SJCRH30 (cell line): ENCODE data around the gene SULF2. TPM values are rescaled to one million over a fixed set of nuclear protein-coding genes. Genes with fewer than 3 reads are reported as not detected.
A peak's percentile ranks its signal among the peaks of the same experiment; 100 is the strongest.

Experiments
- DNase-seq, 2 experiments: peaks; one replicate each; pipeline ENCODE4 v3.0.0-alpha.2; 2015 to 2020
- H3K27ac ChIP-seq: fragments of 250-450 bp; sonication (Bioruptor Pico); 2 replicates; pipeline ENCODE4 v1.5.1; 2020; ENCODE audit warnings: mild to moderate bottlenecking, moderate library complexity
- H3K27me3 ChIP-seq: fragments of 250-450 bp; sonication (Bioruptor Pico); 2 replicates; pipeline ENCODE4 v1.5.1; 2020; ENCODE audit warnings: mild to moderate bottlenecking, moderate library complexity
- H3K36me3 ChIP-seq: fragments of 250-450 bp; sonication (Bioruptor Pico); 2 replicates; pipeline ENCODE4 v1.5.1; 2020; ENCODE audit warnings: mild to moderate bottlenecking, moderate library complexity
- H3K4me1 ChIP-seq: fragments of 250-450 bp; sonication (Bioruptor Pico); 2 replicates; pipeline ENCODE4 v1.5.1; 2020; ENCODE audit warnings: mild to moderate bottlenecking, moderate library complexity
- H3K4me3 ChIP-seq: fragments of 250-450 bp; sonication (Bioruptor Pico); 2 replicates; pipeline ENCODE4 v1.5.1; 2020; ENCODE audit warnings: mild to moderate bottlenecking, moderate library complexity
- H3K9me3 ChIP-seq: fragments of 250-450 bp; sonication (Bioruptor Pico); replicated peaks from 2 replicates; pipeline ENCODE4 v1.5.1; 2020; ENCODE audit warnings: mild to moderate bottlenecking, moderate library complexity
- total RNA-seq: library from RNA; depleted of rRNA; stranded (reverse); fragments of >200 nt; shearing (Covaris generic); gene quantifications from 2 replicates; pipeline ENCODE4 v1.2.3, GENCODE V29; 2014

The SULF2 gene
- total RNA-seq, 1 experiment from 2014 or later: 122 TPM

DNA sequence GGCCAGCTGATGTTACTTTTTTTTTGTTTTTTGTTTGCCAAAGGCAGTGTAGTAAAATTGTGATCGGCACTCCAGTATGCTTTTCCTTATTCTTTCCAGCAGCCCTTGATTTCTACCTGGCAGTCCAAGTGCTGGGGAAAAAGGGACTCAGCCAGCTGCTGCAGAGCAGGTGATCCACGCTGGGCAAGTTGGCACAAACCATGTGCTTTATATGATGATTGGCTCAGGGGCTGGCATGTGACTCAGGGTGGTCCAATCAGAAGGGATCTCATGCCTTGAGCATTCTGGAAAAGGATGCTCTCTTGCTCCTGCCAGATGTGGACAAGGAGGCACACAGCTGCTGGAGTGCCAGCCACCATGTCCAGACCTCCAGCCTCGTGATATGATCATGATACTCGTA is 54.5 kb downstream of the SULF2 start:
- H3K9me3 ChIP-seq: no peaks in the 10 kb centered on the region
- peaks cover 13% of the 10 kb centered on the region for H3K4me1 ChIP-seq
- no peak overlapping the region for H3K4me3 ChIP-seq
- H3K27me3 ChIP-seq: no peaks in the 10 kb centered on the region
- no peak overlapping the region for H3K27ac ChIP-seq
- DNase-seq: no peak
- H3K36me3 ChIP-seq: peaks cover 39% of the 10 kb centered on the region

DNA sequence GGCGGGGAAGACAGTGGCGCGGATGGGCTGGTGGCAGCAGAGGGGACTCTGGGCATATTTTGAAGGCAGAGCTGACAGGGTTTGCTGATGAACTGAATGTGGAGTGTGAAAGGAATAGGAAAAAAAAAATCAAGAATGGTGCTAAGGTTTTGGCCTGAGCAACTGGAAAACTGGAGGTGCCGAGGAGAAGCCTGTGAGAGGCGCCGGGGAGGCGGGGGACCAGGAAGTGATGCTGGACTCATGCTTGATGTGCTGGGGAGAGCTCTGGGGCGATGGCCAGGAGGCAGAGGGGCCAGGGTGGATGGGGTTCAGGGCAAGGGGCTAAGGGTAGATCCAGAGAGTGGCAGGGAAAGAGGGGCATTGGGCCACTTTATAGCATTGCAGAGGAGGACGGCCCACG is 55.8 kb downstream of the SULF2 start:
- Histone ChIP-seq H3K4me1 (peaks cover 15% of the 10 kb centered on the region), H3K36me3 (peaks cover 27% of the 10 kb centered on the region), H3K9me3 (no peaks in the 10 kb centered on the region), H3K27me3 (no peaks in the 10 kb centered on the region), H3K4me3 (no peak overlapping the region), H3K27ac (no peak overlapping the region)
- no peak for DNase-seq

DNA sequence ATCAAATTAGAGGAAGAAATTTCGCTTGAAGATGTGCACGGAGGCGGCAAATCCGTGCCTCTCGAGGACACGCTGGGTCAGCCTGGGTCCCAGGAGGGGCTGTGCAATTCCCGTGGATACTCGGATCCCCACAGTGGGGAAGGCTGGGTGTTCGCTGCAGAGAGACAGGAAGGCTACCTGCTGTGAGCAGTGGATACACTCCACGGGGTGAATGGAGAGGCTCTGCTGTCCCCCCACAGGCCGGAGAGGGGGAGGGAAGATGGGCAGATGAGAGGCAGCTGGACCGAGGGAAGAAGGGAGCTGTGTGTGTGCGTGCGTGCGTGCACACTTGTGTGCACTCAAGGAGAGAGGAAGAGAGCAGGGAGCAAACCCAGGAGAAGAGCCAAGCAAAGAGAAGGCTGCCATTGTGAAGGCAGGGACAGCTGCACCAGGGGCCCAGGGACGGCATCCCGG is 57.3 kb downstream of the SULF2 start:
- no peak overlapping the region for H3K4me3 ChIP-seq
- H3K27ac ChIP-seq: peak overlapping the region; percentile 21; the same call in 1 of the 2 replicates
- H3K27me3 ChIP-seq: no peaks in the 10 kb centered on the region
- peaks cover 24% of the 10 kb centered on the region for H3K36me3 ChIP-seq
- no peaks in the 10 kb centered on the region for H3K9me3 ChIP-seq
- peaks cover 15% of the 10 kb centered on the region for H3K4me1 ChIP-seq
- DNase-seq: peak; percentile 70 to 86

DNA sequence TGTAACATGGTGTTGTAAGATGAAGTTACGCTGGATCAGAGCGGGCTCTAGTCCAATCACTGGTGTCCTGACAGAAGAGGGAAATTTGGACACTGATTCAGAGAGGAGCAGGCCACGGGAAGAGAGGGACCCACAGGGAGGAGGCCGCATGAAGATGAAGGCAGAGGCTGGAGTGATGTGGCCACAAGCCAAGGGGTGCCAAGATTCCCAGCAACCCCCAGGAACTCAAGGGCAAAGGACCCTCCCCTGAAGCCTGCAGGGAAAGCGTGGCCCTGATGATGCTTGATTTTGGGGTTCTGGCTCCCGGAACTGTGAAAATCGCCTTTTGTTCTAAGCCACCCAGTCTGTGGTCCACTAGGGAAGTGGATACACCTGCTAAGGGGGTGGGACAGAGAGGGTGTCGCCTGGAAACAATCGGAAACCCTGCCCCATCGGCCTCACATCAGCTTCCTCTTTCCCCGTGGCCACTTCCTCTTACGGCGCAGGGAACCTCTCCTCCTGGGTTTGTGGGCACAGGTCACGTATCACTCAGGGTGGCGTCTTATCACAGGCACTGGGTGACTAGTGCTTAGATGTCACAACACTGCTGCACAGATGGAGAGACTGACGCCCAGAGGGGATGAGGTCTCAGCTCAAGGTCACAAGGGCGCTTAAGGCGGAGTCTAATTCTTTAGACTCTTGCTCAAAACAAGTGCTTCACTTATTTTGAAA is 58.0 kb downstream of the SULF2 start:
- no peaks in the 10 kb centered on the region for H3K9me3 ChIP-seq
- no peaks in the 10 kb centered on the region for H3K27me3 ChIP-seq
- no peak for DNase-seq
- H3K4me3 ChIP-seq: no peak overlapping the region
- H3K4me1 ChIP-seq: peaks cover 15% of the 10 kb centered on the region
- H3K36me3 ChIP-seq: peaks cover 20% of the 10 kb centered on the region
- H3K27ac ChIP-seq: no peak overlapping the region

DNA sequence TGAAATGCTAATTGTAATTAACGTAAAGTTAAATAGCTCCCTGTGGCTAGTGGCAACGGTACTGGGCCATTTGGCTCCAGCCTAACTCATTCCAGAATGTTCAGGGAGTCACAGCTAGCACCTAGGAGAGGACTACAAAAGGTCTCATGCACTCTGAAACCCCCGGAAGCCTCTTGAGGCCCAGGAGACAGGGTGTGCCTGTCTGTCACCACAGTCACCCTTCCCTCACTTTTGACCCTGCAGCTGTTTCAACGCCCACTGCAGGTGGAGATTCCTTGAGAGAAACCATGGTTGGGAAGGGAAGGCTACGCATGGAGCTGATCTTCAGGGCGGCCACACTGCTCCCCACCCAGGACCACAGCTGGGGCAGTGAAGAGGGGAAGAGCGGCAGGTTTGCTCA is 58.6 kb downstream of the SULF2 start:
- no peaks in the 10 kb centered on the region for H3K27me3 ChIP-seq
- H3K4me1 ChIP-seq: peaks cover 15% of the 10 kb centered on the region
- no peaks in the 10 kb centered on the region for H3K9me3 ChIP-seq
- H3K4me3 ChIP-seq: no peak overlapping the region
- no peak overlapping the region for H3K27ac ChIP-seq
- peak in 1 of 2 experiments; percentile 34 for DNase-seq
- peaks cover 13% of the 10 kb centered on the region for H3K36me3 ChIP-seq

DNA sequence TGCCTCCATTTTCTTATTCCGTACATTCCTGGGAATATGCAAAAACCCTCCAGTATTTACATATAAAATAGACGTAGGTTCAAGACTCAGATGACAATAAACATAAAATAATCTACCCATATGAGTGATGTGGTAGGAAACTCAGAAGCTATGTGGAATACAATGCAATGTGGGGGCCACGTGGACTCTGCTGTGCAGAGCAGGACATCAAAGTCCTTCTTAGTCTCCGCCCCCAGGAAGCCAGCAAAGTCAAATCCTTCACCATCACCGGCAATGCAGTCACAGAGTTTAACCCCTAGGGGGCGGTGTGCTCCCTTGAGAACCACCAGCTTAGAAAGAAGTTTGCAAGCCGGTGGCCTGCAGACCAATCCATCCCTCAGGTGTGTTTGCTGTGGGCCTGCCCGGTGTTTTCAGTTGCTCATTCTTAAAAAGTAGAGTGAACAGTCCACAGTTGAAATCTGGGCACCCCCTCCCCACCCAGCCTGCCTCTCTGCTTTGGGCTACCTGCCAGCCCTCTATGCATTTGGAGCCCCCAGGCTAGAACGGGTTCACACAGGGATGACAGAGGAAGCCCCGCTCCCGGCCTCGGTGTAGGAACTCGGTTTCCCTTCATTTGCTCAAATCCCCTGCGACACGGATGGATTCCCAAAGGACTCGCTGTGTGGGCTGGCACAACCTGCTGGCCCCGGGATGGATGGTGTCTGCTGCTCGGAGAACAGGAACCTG is 59.9 kb downstream of the SULF2 start:
- no peaks in the 10 kb centered on the region for H3K27me3 ChIP-seq
- H3K4me3 ChIP-seq: no peak overlapping the region
- peak; percentile 88 to 98 for DNase-seq
- no peak overlapping the region for H3K27ac ChIP-seq
- H3K36me3 ChIP-seq: peaks cover 6% of the 10 kb centered on the region
- H3K9me3 ChIP-seq: no peaks in the 10 kb centered on the region
- peaks cover 15% of the 10 kb centered on the region for H3K4me1 ChIP-seq

DNA sequence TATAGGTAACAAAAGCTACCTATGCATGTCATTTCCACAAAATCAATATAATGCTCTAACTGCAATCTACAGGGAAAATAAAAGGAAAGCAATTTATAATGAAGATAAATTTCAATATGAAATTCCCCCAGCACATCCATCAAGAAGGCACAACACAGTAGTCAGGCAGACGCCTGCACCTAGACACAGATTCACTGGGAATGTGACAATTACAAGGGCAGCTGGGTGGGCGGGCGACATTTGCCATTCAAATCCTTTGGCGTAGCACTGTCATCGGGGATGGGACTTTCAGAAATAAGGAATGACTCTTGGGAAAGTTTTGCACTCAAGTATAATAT is 60.4 kb downstream of the SULF2 start:
- Histone ChIP-seq H3K4me3 (no peak overlapping the region), H3K27me3 (no peaks in the 10 kb centered on the region), H3K36me3 (peaks cover 6% of the 10 kb centered on the region), H3K27ac (no peak overlapping the region), H3K4me1 (peaks cover 15% of the 10 kb centered on the region), H3K9me3 (no peaks in the 10 kb centered on the region)
- no peak for DNase-seq

DNA sequence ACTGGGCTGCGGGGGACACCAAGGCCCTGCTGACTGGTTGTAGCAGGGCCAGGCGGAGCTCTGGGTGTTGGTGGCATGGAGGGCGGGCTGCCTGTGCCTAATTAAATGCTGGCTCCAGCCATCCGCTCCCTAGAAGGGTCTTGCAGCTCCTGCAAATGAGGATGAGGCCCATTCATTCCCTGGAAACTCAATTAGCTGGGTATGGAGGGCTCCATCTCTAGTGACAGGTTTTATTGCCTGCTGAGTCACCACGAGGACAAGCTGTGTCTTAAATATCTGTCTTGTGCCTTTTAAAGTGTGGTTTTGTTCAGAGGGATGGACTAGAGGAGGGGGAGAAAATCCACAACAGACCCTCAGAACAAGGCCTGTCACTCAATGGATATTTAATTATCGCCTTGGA is 60.9 kb downstream of the SULF2 start:
- no peak overlapping the region for H3K27ac ChIP-seq
- no peaks in the 10 kb centered on the region for H3K27me3 ChIP-seq
- peaks cover 15% of the 10 kb centered on the region for H3K4me1 ChIP-seq
- no peak for DNase-seq
- no peaks in the 10 kb centered on the region for H3K9me3 ChIP-seq
- no peak overlapping the region for H3K4me3 ChIP-seq
- H3K36me3 ChIP-seq: peaks cover 6% of the 10 kb centered on the region

DNA sequence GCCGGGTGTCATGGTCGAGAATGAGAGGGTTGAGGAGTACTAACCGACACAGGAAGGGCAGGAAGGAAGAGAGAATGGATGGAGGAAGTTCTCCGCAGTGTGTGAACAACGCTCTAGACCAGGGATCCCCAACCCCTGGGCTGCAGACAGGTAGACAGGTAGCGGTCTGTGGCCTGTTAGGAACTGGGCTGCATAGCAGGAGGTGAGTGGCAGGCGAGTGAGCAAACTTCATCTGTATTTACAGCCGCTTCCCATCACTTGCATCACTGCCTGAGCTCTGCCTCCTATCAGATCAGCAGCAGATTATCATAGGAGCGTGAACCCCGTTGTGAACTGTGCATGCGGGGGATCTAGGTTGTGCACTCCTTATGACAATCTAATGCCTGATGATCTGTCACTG is 62.0 kb downstream of the SULF2 start:
- no peak overlapping the region for H3K4me3 ChIP-seq
- no peak for DNase-seq
- H3K36me3 ChIP-seq: peaks cover 3% of the 10 kb centered on the region; the same call in 1 of the 2 replicates
- H3K27me3 ChIP-seq: no peaks in the 10 kb centered on the region
- H3K4me1 ChIP-seq: peaks cover 11% of the 10 kb centered on the region
- H3K9me3 ChIP-seq: no peaks in the 10 kb centered on the region
- H3K27ac ChIP-seq: no peak overlapping the region

DNA sequence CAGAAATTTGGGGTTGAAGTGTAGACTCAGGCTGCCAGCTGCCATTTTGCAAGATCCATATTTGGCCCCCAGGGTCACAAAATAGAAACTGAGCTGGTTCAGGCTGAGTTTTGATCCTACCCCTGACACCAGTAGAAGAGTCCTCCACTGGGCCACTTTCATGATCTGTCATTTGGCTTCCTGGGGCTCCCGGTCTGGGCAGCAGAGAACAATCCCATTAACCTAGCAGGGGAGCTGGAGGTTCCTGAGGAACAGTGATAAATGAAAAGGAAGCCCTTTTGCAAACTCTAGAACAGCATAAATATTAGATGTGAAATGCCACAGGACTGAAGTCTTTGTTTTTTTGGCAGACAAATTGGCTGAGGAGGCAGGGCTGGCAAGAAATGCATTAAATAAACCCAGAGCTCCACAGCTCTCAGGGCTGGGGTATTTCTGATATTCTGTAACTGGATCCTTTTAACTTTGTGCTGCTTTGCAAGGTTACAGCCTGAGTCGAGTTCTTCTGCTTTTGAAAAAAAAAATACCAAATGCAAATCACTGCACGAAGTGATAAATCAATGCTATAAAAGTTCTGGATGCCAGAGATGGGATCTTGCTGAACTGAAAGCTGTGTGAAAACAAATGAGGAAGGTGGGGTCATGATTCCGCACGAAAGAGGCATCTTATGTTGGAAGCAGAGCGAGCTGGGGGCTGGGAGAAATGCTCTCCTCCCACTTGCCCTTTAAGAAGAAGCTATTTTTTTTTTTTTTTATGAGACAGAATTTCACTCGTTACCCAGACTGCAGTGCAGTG is 64.4 kb downstream of the SULF2 start:
- Histone ChIP-seq H3K27me3 (no peaks in the 10 kb centered on the region), H3K27ac (no peak overlapping the region), H3K4me1 (0 out of 2 replicates have a peak, but pooled peaks cover 2% of the 10 kb centered on the region), H3K9me3 (no peaks in the 10 kb centered on the region), H3K4me3 (no peak overlapping the region), H3K36me3 (peaks cover 9% of the 10 kb centered on the region; the same call in 1 of the 2 replicates)
- DNase-seq: no peak

DNA sequence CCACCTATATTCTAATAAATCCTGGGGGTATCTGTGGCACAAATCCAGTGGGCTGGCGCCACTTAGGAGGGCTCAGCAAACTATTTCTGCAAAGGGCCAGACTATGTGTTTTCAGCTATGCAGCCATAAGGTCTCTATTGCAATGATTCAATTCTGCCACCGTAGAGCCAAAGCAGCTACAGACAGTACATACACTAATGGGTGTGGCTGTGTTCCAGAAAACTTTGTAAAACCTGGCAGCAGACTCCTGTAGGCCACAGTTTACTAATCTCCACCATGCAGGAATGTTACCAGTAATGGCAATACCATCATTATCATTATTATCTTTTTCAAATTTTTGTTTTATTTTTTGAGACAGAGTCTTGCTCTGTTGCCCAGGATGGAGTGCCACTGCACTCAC is 65.7 kb downstream of the SULF2 start:
- Histone ChIP-seq H3K27ac (no peak overlapping the region), H3K4me3 (no peak overlapping the region), H3K27me3 (no peaks in the 10 kb centered on the region), H3K9me3 (no peaks in the 10 kb centered on the region), H3K36me3 (peaks cover 9% of the 10 kb centered on the region; the same call in 1 of the 2 replicates), H3K4me1 (no peaks in the 10 kb centered on the region)
- DNase-seq: no peak

DNA sequence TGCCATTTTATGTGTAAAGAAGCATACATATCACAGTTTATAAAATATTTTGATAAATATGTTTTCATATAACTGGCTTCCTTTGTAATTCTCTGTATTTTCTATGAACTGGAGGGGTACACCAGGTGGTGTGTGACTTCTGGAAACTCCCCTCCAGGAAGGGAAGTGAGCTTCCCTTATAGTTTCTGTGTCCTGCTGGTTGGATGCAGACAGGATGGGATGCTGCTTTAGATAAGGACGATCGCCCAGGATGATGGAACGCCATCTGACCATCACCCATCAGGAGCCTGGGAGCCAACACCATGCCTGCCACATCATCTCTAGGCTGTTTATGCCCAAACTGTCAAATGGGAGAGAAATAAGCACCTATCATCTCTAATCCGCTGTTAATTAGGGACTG is 66.1 kb downstream of the SULF2 start:
- peaks cover 9% of the 10 kb centered on the region; the same call in 1 of the 2 replicates for H3K36me3 ChIP-seq
- H3K27me3 ChIP-seq: no peaks in the 10 kb centered on the region
- no peak for DNase-seq
- H3K9me3 ChIP-seq: no peaks in the 10 kb centered on the region
- no peaks in the 10 kb centered on the region for H3K4me1 ChIP-seq
- no peak overlapping the region for H3K4me3 ChIP-seq
- H3K27ac ChIP-seq: no peak overlapping the region

DNA sequence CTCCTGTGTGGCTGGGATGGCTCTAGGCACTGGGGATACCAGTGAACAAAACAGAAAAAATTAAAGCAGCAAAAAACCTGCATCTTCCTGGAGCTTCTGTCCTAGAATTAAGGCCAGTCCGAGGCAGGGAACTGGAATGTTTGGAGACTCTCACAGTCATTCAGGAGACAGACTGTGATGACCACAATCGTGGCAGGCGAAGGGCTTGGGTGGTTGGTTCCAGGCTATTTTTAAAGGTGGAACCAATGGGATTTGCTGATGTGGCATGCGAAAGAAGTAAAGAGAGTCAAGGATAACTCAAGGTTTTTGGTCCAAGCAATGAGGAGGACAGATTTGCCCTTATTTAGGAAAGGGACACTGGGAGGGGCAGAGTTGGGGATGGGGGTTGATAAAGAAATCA is 66.9 kb downstream of the SULF2 start:
- H3K4me3 ChIP-seq: no peak overlapping the region
- no peak overlapping the region for H3K27ac ChIP-seq
- no peaks in the 10 kb centered on the region for H3K9me3 ChIP-seq
- peaks cover 8% of the 10 kb centered on the region; the same call in 1 of the 2 replicates for H3K36me3 ChIP-seq
- no peak for DNase-seq
- no peaks in the 10 kb centered on the region for H3K27me3 ChIP-seq
- no peaks in the 10 kb centered on the region for H3K4me1 ChIP-seq

DNA sequence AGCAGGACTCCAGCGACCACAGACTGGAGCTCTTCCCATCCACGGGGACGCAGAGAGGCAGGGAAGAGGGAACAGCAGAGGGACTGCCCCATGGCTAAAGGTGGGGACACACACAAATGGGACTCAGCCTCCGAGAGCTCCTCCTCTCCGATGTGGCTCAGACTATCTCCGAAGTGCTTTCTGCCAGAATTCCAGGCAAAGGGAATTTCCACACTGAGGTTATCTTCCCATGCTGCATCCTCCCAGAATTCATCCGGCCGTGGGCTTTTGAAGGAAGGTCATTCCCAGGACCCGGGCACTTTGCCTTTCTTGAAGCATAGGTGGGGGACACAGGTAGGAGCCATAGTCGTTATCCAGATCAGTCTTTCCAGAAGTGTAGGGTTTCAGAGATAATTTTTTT is 67.9 kb downstream of the SULF2 start:
- no peaks in the 10 kb centered on the region for H3K4me1 ChIP-seq
- H3K36me3 ChIP-seq: peaks cover 6% of the 10 kb centered on the region; the same call in 1 of the 2 replicates
- H3K27ac ChIP-seq: no peak overlapping the region
- DNase-seq: no peak
- no peaks in the 10 kb centered on the region for H3K27me3 ChIP-seq
- H3K4me3 ChIP-seq: no peak overlapping the region
- no peaks in the 10 kb centered on the region for H3K9me3 ChIP-seq
